K562 (cell line): ENCODE measurements around the gene ZNF385D. TPM values are rescaled to one million over a fixed set of nuclear protein-coding genes. Genes with fewer than 3 reads are reported as not detected.

Source experiments
- ATAC-seq: fragments of 200-7000 bp; cut with Tn5 transposase; 3 replicates; pipeline ENCODE4 v1.9.1; 2020; ENCODE audit warnings: moderate library complexity
- BruUV-seq: library from RNA; stranded (reverse); fragments of 400-500 nt; replicated peaks from 2 replicates; lab custom pipeline; 2021; lab: Mats Ljungman, UMichigan
- CTCF ChIA-PET: fragments of 300-600 bp; formaldehyde crosslinking; extraction: SDS; loops from one replicate; lab custom pipeline; 2021; ENCODE audit warnings: low intra/inter-chr PET ratio; lab: Yijun Ruan, JAX
- POLR2A ChIA-PET: fragments of 300-600, 350-650 bp; sonication (Branson Sonifier 250); formaldehyde crosslinking; extraction: SDS; loops from one replicate; lab custom pipeline; 2021; ENCODE audit warnings: antibody characterized with exemption, inconsistent platforms; lab: Yijun Ruan, JAX
- DNase-seq, 4 experiments: peaks; one replicate each; pipeline versions ENCODE4 v3.0.0 to v3.0.0-alpha.2; 2011 to 2018; ENCODE audit warnings: low spot score in 3 of 4, mixed read lengths in 3 of 4; ENCODE audit errors: extremely low read depth in 1 of 4
- FAIRE-seq: peaks from 2 replicates; lab custom pipeline; 2011; peaks lifted over from hg19 to GRCh38; lab: Jason Lieb, UNC
- H2AFZ ChIP-seq: 2 replicates; pipeline ENCODE4 v1.6.0; 2011; ENCODE audit warnings: low read depth, low read length, control low read depth, inconsistent platforms
- H3K27ac ChIP-seq: fragments of 200-600 bp; 3 replicates; pipeline ENCODE4 v1.8.0; 2011; ENCODE audit warnings: low read depth, mild to moderate bottlenecking, control low read depth, inconsistent platforms, low read length, moderate library complexity, mixed read lengths; ENCODE audit errors: extremely low read depth
- H3K27me3 ChIP-seq, 2 experiments: fragments of 300-600 bp in 1 of 2; 2 replicates in 1 of 2; 3 replicates in 1 of 2; pipeline versions ENCODE4 v1.6.0 to v1.8.0; 2011; ENCODE audit warnings: inconsistent platforms in 2 of 2, low read length in 2 of 2, mild to moderate bottlenecking in 1 of 2, mixed read lengths in 1 of 2, moderate library complexity in 1 of 2; ENCODE audit not compliant: control insufficient read depth in 2 of 2, insufficient read depth in 2 of 2
- H3K36me3 ChIP-seq: fragments of 300-600 bp; 3 replicates; pipeline ENCODE4 v1.8.0; 2011; ENCODE audit warnings: mild to moderate bottlenecking, low read length, inconsistent platforms; ENCODE audit not compliant: control insufficient read depth, insufficient read depth
- H3K4me1 ChIP-seq, 2 experiments: fragments of 200-600 bp in 1 of 2; replicated peaks in 1 of 2; 2 replicates in 1 of 2; 3 replicates in 1 of 2; pipeline versions ENCODE4 v1.5.1 to v1.8.0; 2011; ENCODE audit warnings: inconsistent platforms in 2 of 2, low read length in 2 of 2, mild to moderate bottlenecking in 1 of 2, mixed read lengths in 1 of 2, moderate library complexity in 1 of 2; ENCODE audit not compliant: control insufficient read depth in 2 of 2, insufficient read depth in 2 of 2
- H3K4me2 ChIP-seq: 2 replicates; pipeline ENCODE4 v1.6.1; 2011; ENCODE audit warnings: low read length, control low read depth, inconsistent platforms, mixed read lengths; ENCODE audit not compliant: insufficient read depth
- H3K4me3 ChIP-seq: fragments of 200-600 bp; sonication (generic), shearing (Covaris generic); 2 replicates; pipeline ENCODE4 v1.5.1; 2016; ENCODE audit warnings: control low read depth, inconsistent platforms
- H3K79me2 ChIP-seq: fragments of 200-600 bp; 3 replicates; pipeline ENCODE4 v1.8.0; 2011; ENCODE audit warnings: low read length, inconsistent platforms; ENCODE audit not compliant: control insufficient read depth, insufficient read depth
- H3K9ac ChIP-seq, 2 experiments: 2 replicates each; pipeline versions ENCODE4 v1.6.0 to v1.6.1; 2011; ENCODE audit warnings: low read depth in 2 of 2, low read length in 2 of 2, control low read depth in 1 of 2, inconsistent platforms in 1 of 2, mild to moderate bottlenecking in 1 of 2, mixed read lengths in 1 of 2; ENCODE audit not compliant: insufficient read depth in 1 of 2
- H3K9me1 ChIP-seq: one replicate; pipeline ENCODE4 v1.6.0; 2011; ENCODE audit warnings: inconsistent platforms, mild to moderate bottlenecking, low read length, moderate library complexity; ENCODE audit not compliant: control insufficient read depth, insufficient read depth
- H3K9me3 ChIP-seq: replicated peaks from 2 replicates; pipeline ENCODE4 v1.5.1; 2011; ENCODE audit warnings: low read depth, low read length, inconsistent platforms; ENCODE audit not compliant: control insufficient read depth, insufficient read depth
- H4K20me1 ChIP-seq: replicated peaks from 2 replicates; pipeline ENCODE4 v1.6.1; 2011; ENCODE audit warnings: low read length, inconsistent platforms, mixed read lengths; ENCODE audit not compliant: control insufficient read depth, insufficient read depth
- CBX2 ChIP-seq: fragments of 200-600 bp; sonication (generic); IDR thresholded peaks from one replicate; pipeline ENCODE4 v1.6.1; 2012; ENCODE audit warnings: mild to moderate bottlenecking, low read length, inconsistent platforms; ENCODE audit not compliant: insufficient read depth, poor library complexity, severe bottlenecking
- FOXP4 ChIP-seq: sonication (generic); formaldehyde crosslinking; IDR thresholded peaks from 2 replicates; pipeline ENCODE4 v1.8.0; 2022; ENCODE audit warnings: mild to moderate bottlenecking, missing genetic modification reagents, borderline replicate concordance
- HOMEZ ChIP-seq: fragments of 250-450 bp; sonication (Bioruptor Pico); IDR thresholded peaks from 2 replicates; pipeline ENCODE4 v1.4.0; 2020; ENCODE audit warnings: mild to moderate bottlenecking, moderate library complexity
- MEF2A ChIP-seq: IDR thresholded peaks from 2 replicates; pipeline ENCODE4 v1.6.1; 2011; ENCODE audit warnings: low read depth, mild to moderate bottlenecking, low read length, moderate library complexity; ENCODE audit not compliant: control insufficient read depth
- MTA2 ChIP-seq: fragments of 450-650 bp; IDR thresholded peaks from 2 replicates; pipeline ENCODE4 v1.6.1; 2016; ENCODE audit warnings: low read depth
- PHB ChIP-seq: fragments of 250-450 bp; sonication (Bioruptor Pico); IDR thresholded peaks from 2 replicates; pipeline ENCODE4 v1.5.0; 2021
- PKNOX1 ChIP-seq: fragments of 450-650 bp; IDR thresholded peaks from 2 replicates; pipeline ENCODE4 v1.6.1; 2016
- RFX7 ChIP-seq: fragments of 250-450 bp; sonication (Bioruptor Pico); IDR thresholded peaks from 2 replicates; pipeline ENCODE4 v1.5.1; 2021; ENCODE audit warnings: mild to moderate bottlenecking
- SMARCA4 ChIP-seq: fragments of 450-650 bp; IDR thresholded peaks from 2 replicates; pipeline ENCODE4 v1.6.1; 2016
- TAF1 ChIP-seq: IDR thresholded peaks from 2 replicates; pipeline ENCODE4 v1.6.1; 2011; ENCODE audit warnings: mild to moderate bottlenecking, low read length, moderate library complexity; ENCODE audit not compliant: insufficient read depth, control insufficient read depth, severe bottlenecking; ENCODE audit errors: extremely low read depth
- TCF3 ChIP-seq: sonication (generic); formaldehyde crosslinking; IDR thresholded peaks from 2 replicates; pipeline ENCODE4 v1.4.0; 2020; ENCODE audit warnings: mild to moderate bottlenecking, missing genetic modification reagents
- ZNF133 ChIP-seq: fragments of 250-450 bp; sonication (Bioruptor Pico); IDR thresholded peaks from 2 replicates; pipeline ENCODE4 v1.4.0; 2020; ENCODE audit warnings: mild to moderate bottlenecking
- ZNF212 ChIP-seq: fragments of 450-650 bp; formaldehyde crosslinking; IDR thresholded peaks from 2 replicates; pipeline ENCODE4 v1.4.0; 2020; ENCODE audit warnings: mild to moderate bottlenecking
- ZNF77 ChIP-seq: fragments of 250-450 bp; sonication (Bioruptor Pico); IDR thresholded peaks from 2 replicates; pipeline ENCODE4 v1.5.0; 2020
- WGBS: fragments of 100-300 bp; shearing (Covaris generic); methylation state at CpG from one replicate; pipeline ENCODE4 v1.1.6; 2016; ENCODE audit warnings: low coverage, mixed read lengths; ENCODE audit not compliant: insufficient coverage; ENCODE audit errors: missing lambda C conversion rate; 5-methylcytosine and 5-hydroxymethylcytosine counted together
- in situ Hi-C: fragments of 300-500 bp; cut with MboI; formaldehyde crosslinking; loops from 4 replicates; pipeline ENCODE4 v1.15.0; 2018; ENCODE audit warnings: inconsistent platforms, mixed read lengths
- intact Hi-C: fragments of 100-400 bp; cut with micrococcal nuclease; formaldehyde crosslinking; loops from 2 replicates; pipeline ENCODE4 v1.14.2; 2022
- polyA plus RNA-seq, 8 experiments: library from polyadenylated mRNA; depleted of rRNA in 4 of 8; stranded (reverse) in 5 of 8; unstranded in 3 of 8; fragments of >200 nt; fragmentation: Nextera tagmentation in 2 of 8; fragmentation: Illumina TruSeq in 1 of 8; extraction: Ambion mirVana in 2 of 8; extraction: Trizol in 1 of 8; gene quantifications; 2 replicates each; pipeline versions ENCODE4 v1.2.1 to v1.2.3, GENCODE V29; 2011 to 2014; ENCODE audit warnings: inconsistent platforms in 1 of 8, missing spikeins in 1 of 8
- total RNA-seq, 7 experiments: library from RNA; depleted of rRNA in 6 of 7; stranded (reverse); fragments of >200 nt in 6 of 7; fragmentation: Illumina TruSeq in 2 of 7; extraction: Trizol in 2 of 7; gene quantifications; 2 replicates each; pipeline versions ENCODE4 v1.2.1 to v1.2.3, GENCODE V29; 2011 to 2021; ENCODE audit warnings: low replicate concordance in 1 of 7

ZNF385D gene
- total and polyA plus RNA-seq, 9 of the 15 experiments (the other 6 are each of a cell fraction or from before 2014, with no cell fraction given): 0.14 to 1.7 (median 0.51) TPM

DNA sequence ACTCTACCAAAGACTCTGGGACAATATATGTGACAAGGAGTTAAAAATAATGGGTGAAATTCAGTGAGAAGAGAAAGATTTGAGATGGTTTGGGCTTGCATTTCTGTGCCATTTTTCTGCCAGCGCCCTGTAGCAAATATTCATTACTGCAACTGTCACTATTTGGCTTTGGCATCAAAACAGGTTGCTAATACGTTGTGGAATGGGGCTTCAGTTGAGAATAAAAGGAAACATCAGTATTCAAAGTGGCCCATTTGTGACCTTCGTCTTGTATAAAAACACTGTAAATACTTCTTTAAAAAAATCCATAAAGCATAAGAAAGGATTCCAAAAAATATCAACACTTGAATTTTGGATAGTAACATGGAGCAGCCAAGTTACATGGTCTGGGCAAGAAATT, 309.2 kb downstream of the ZNF385D start:
- H3K79me2 ChIP-seq: no peaks in the 10 kb centered on the region
- FAIRE-seq: no peak
- no TSS peak for BruUV-seq

More for the DNA sequence above, 309.2 kb downstream of the ZNF385D start:
- no peaks in the 10 kb centered on the region for H3K9me1 ChIP-seq
- 4% methylated on average over 3 of the region's 3 CpGs for WGBS
- H3K27me3 ChIP-seq: no peaks in the 10 kb centered on the region
- ATAC-seq (no peak), DNase-seq (no peak)
- no peaks in the 10 kb centered on the region for H3K36me3 ChIP-seq
- no peak for TF ChIP-seq TCF3 (CRISPR knock-in tag)
- TF ChIP-seq RFX7 (CRISPR knock-in tag): no peak
- no peak for TF ChIP-seq PKNOX1
- TF ChIP-seq ZNF77 (CRISPR knock-in tag): no peak
- TF ChIP-seq CBX2: no peak
- no peak for TF ChIP-seq FOXP4 (CRISPR knock-in tag)
- no peak for TF ChIP-seq ZNF133 (CRISPR knock-in tag)
- TF ChIP-seq TAF1: no peak
- TF ChIP-seq ZNF212 (CRISPR knock-in tag): no peak
- TF ChIP-seq HOMEZ (CRISPR knock-in tag): no peak
- no peak for TF ChIP-seq MTA2
- TF ChIP-seq MEF2A: no peak
- no peak for TF ChIP-seq SMARCA4
- TF ChIP-seq PHB (CRISPR knock-in tag): no peak
- CTCF ChIA-PET: no interaction called here
- no peak overlapping the region for H3K4me3 ChIP-seq
- POLR2A ChIA-PET: no interaction called here
- no peaks in the 10 kb centered on the region for H4K20me1 ChIP-seq
- no peak overlapping the region for H2AFZ ChIP-seq
- no peak overlapping the region for H3K4me2 ChIP-seq
- no peak overlapping the region for H3K9ac ChIP-seq
- in situ Hi-C loops (no loop called here), intact Hi-C loops (no loop called here)
- H3K4me1 ChIP-seq: no peaks in the 10 kb centered on the region
- H3K9me3 ChIP-seq: no peaks in the 10 kb centered on the region; the same call in 1 of the 2 replicates
- H3K27ac ChIP-seq: no peak overlapping the region
